Smooth muscle cell (in vitro differentiated cells): ENCODE measurements around the gene BTN1A1. TPM values are rescaled to one million over a fixed set of nuclear protein-coding genes. Genes with fewer than 3 reads are reported as not detected.
"Not testable (repeated sequence)": the region's sequence is repeated elsewhere in the genome, so short reads cannot be mapped to it uniquely, and the experiment has no call there.

Experiments
- DNase-seq: peaks from one replicate; lab custom pipeline; 2025; ENCODE audit not compliant: unreplicated experiment; lab: John Stamatoyannopoulos, UW
- H2AFZ ChIP-seq: fragments of 200-600 bp; sonication (generic); 2 replicates; pipeline ENCODE4 v1.6.0; 2016; ENCODE audit warnings: antibody characterized with exemption, low read depth, mild to moderate bottlenecking
- H3F3A ChIP-seq: fragments of 200-600 bp; sonication (generic); 2 replicates; pipeline ENCODE4 v1.6.0; 2017; ENCODE audit warnings: antibody characterized with exemption, low read depth
- H3K27ac ChIP-seq: fragments of 200-600 bp; sonication (generic); 2 replicates; pipeline ENCODE4 v1.5.1; 2016; ENCODE audit warnings: low read depth, mild to moderate bottlenecking
- H3K27me3 ChIP-seq: fragments of 200-600 bp; sonication (generic); 2 replicates; pipeline ENCODE4 v1.6.1; 2016; ENCODE audit warnings: low read depth, mild to moderate bottlenecking
- H3K36me3 ChIP-seq: fragments of 200-600 bp; sonication (generic); 2 replicates; pipeline ENCODE4 v1.5.1; 2016; ENCODE audit warnings: low read depth
- H3K4me1 ChIP-seq: fragments of 200-600 bp; sonication (generic); 2 replicates; pipeline ENCODE4 v1.5.1; 2016; ENCODE audit warnings: low read depth
- H3K4me2 ChIP-seq: fragments of 200-600 bp; sonication (generic); 2 replicates; pipeline ENCODE4 v1.6.0; 2016; ENCODE audit warnings: mild to moderate bottlenecking
- H3K4me3 ChIP-seq: fragments of 200-600 bp; sonication (generic); 2 replicates; pipeline ENCODE4 v1.5.1; 2016; ENCODE audit warnings: mild to moderate bottlenecking
- H3K79me2 ChIP-seq: fragments of 200-600 bp; sonication (generic); 2 replicates; pipeline ENCODE4 v1.6.0; 2016; ENCODE audit warnings: low read depth, mild to moderate bottlenecking
- H3K9ac ChIP-seq: fragments of 200-600 bp; sonication (generic); 2 replicates; pipeline ENCODE4 v1.6.0; 2016; ENCODE audit warnings: low read depth
- H3K9me3 ChIP-seq: fragments of 200-600 bp; sonication (generic); replicated peaks from 2 replicates; pipeline ENCODE4 v1.5.1; 2016; ENCODE audit warnings: low read depth
- H4K20me1 ChIP-seq: fragments of 200-600 bp; sonication (generic); 2 replicates; pipeline ENCODE4 v1.6.0; 2016; ENCODE audit warnings: low read depth
- CTCF ChIP-seq: fragments of 200-600 bp; sonication (generic); IDR thresholded peaks from 2 replicates; pipeline ENCODE4 v1.5.1; 2017; ENCODE audit warnings: borderline replicate concordance, mild to moderate bottlenecking, antibody characterized with exemption; ENCODE audit not compliant: insufficient read depth, poor library complexity, severe bottlenecking
- WGBS: methylation state at CpG from one replicate; pipeline ENCODE4 v1.1.7; 2016; ENCODE audit warnings: low lambda C conversion rate; 5-methylcytosine and 5-hydroxymethylcytosine counted together
- polyA plus RNA-seq: library from polyadenylated mRNA; unstranded; fragments of >200 nt; fragmentation: Nextera tagmentation; extraction: Ambion mirVana; gene quantifications from 2 replicates; pipeline ENCODE4 v1.2.1, GENCODE V29; 2016
- total RNA-seq: library from RNA; depleted of rRNA; stranded (reverse); fragments of >200 nt; gene quantifications from 2 replicates; pipeline ENCODE4 v1.2.3, GENCODE V29; 2014

The BTN1A1 gene
- total and polyA plus RNA-seq, 2 experiments from 2014 or later = not detected

GRCh38 chr6:26545627-26546026, 45.5 kb downstream of the BTN1A1 start:
- Histone ChIP-seq H3K4me2 (no peak overlapping the region), H4K20me1 (peaks cover 4% of the 10 kb centered on the region), H2AFZ (no peak overlapping the region), H3K4me3 (no peak overlapping the region), H3K9ac (no peak overlapping the region), H3K27ac (no peak overlapping the region), H3K79me2 (peaks cover 33% of the 10 kb centered on the region), H3K27me3 (no peaks in the 10 kb centered on the region), H3K36me3 (no peaks in the 10 kb centered on the region), H3F3A (peaks cover under 1% of the 10 kb centered on the region), H3K9me3 (no peaks in the 10 kb centered on the region), H3K4me1 (no peaks in the 10 kb centered on the region)
- no peak for TF ChIP-seq CTCF
- DNase-seq = no peak
- WGBS = 94% methylated on average over 6 of the region's 6 CpGs

DNA sequence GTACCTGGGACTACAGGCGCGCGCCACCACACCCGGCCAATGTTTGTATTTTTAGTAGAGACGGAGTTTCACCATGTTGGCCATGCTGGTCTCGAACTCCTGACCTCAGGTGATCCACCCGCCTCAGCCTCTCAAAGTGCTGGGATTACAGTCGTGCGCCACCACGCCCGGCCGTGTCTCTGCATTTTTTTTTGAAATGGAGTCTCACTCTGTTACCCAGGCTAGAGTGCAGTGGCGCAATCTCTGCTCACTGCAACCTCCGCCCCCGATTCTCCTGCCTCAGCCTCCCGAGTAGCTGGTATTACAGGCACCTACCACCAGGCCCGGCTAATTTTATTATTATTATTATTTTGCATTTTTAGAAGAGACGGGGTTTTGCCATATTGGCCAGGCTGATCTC, 47.3 kb downstream of the BTN1A1 start:
- 95% methylated on average over 18 of the region's 18 CpGs for WGBS
- not testable (repeated sequence) for H3K4me2 ChIP-seq, H3K36me3 ChIP-seq, H4K20me1 ChIP-seq, DNase-seq, H3K9me3 ChIP-seq, H3K4me1 ChIP-seq, H3K27ac ChIP-seq, H3K9ac ChIP-seq, H3K27me3 ChIP-seq, H2AFZ ChIP-seq, H3K4me3 ChIP-seq
- Histone ChIP-seq H3K79me2 (peaks cover 16% of the 10 kb centered on the region), H3F3A (peaks cover 13% of the 10 kb centered on the region)

- peak overlapping the region; percentile 68 for H3K4me3 ChIP-seq
- DNase-seq = no peak
- no peaks in the 10 kb centered on the region for H3K9me3 ChIP-seq
- H3K36me3 ChIP-seq = no peaks in the 10 kb centered on the region
- 8% methylated on average over 42 of the region's 42 CpGs for WGBS
- H3K4me1 ChIP-seq = no peaks in the 10 kb centered on the region
- no peaks in the 10 kb centered on the region for H3K27me3 ChIP-seq
- no peaks in the 10 kb centered on the region for H4K20me1 ChIP-seq
- H2AFZ ChIP-seq = peak overlapping the region; percentile 93
- no peaks in the 10 kb centered on the region for H3K79me2 ChIP-seq
- no peak overlapping the region for H3K27ac ChIP-seq
- H3K4me2 ChIP-seq = peak overlapping the region; percentile 84
- H3F3A ChIP-seq = peaks cover 30% of the 10 kb centered on the region
- no peak for TF ChIP-seq CTCF
- H3K9ac ChIP-seq = no peak overlapping the region
Measured at GRCh38 chr6:26550250-26550993, 50.3 kb downstream of the BTN1A1 start.

DNA sequence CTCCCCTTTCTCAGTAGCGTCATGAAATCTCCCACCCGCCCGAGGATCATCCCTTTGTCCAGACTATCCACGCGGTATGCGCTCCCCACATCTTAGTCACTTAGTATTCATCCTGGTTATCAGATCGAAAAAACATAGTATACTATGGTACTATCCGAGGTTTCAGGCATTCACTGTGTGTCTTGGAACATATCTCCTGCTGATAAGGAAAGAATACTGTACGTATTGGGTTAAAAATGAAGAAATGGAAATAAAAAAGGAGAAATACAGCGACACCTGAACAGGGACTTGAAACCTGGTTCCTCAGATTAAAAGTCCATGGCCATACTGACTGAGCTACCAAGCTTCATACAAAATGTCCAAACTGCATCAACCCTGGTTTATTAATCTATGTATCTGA, 52.1 kb downstream of the BTN1A1 start:
- Histone ChIP-seq H3K9me3 (no peaks in the 10 kb centered on the region), H3K4me3 (no peak overlapping the region), H2AFZ (no peak overlapping the region), H3K27me3 (no peaks in the 10 kb centered on the region), H3K79me2 (no peaks in the 10 kb centered on the region), H3K4me1 (no peaks in the 10 kb centered on the region), H3K4me2 (no peak overlapping the region), H3K9ac (no peak overlapping the region), H4K20me1 (no peaks in the 10 kb centered on the region), H3K36me3 (no peaks in the 10 kb centered on the region), H3K27ac (no peak overlapping the region), H3F3A (peaks cover 46% of the 10 kb centered on the region)
- DNase-seq = no peak
- no peak for TF ChIP-seq CTCF
- 91% methylated on average over 10 of the region's 10 CpGs for WGBS
